Transverse colon (tissue), 4 donors: Measurements from ENCODE around the gene GPBP1L1.

Source experiments
- CTCF ChIP-seq, 5 experiments: fragments of 200-600 bp in 3 of 5; fragments of 450-650 bp in 2 of 5; sonication (generic) in 3 of 5; IDR thresholded peaks; 1 replicate in 2 of 5; 2 replicates in 3 of 5; pipeline ENCODE4 v1.5.1; 2016 to 2017; ENCODE audit warnings: antibody characterized with exemption in 5 of 5, inconsistent platforms in 3 of 5, mild to moderate bottlenecking in 2 of 5, moderate library complexity in 1 of 5
- POLR2AphosphoS5 ChIP-seq, 3 donors: sonication (generic); formaldehyde crosslinking; IDR thresholded peaks; one replicate each; pipeline ENCODE4 v1.6.1; 2016; ENCODE audit warnings: antibody characterized with exemption in 3 of 3

GRCh38 chr1:45604239-45604638 lies 82.1 kb downstream of the GPBP1L1 start:
- TF ChIP-seq CTCF (IDR thresholded peaks at IDR 0.05) (no peak), POLR2AphosphoS5 (IDR thresholded peaks at IDR 0.05) (no peak)
